ENCODE results near the gene RETREG3. TPM values are rescaled to one million over a fixed set of nuclear protein-coding genes. Genes with fewer than 3 reads are reported as not detected.
"Not testable (repeated sequence)": the region's sequence is repeated elsewhere in the genome, so short reads cannot be mapped to it uniquely, and the experiment has no call there.

RETREG3 gene
- total RNA-seq, 1 experiment from 2014 or later: 26.1 TPM

DNA sequence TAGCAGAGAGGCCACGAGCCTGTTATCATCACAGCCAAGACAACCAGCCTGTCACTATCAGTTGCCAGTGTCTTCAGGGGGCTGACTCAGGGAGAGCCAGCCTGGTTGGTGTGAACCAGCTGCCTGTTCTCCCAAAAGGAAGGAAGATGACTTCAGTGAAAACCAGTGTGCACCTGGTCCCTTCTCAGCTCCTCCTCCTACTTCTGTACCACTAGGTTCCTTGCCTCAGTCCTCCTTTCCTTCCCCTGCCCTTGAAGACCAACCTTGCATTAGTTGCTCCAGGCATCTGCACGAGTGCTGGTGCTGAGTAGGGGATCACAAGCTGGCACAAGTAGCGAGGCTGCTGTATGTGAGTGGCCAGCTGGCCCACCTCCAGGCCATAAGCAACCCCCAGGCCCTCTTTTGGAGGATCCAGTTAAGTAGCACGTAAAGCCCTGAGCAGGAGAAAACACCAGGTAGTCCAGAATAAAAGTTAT, 8.8 kb upstream of the RETREG3 start:
- no peak for DNase-seq (ENCODE audit: low spot score)
- in situ Hi-C loops (cut with HindIII; ENCODE audit: low sequenced_read_pairs): no loop called here

- in situ Hi-C loops (cut with HindIII; ENCODE audit: low sequenced_read_pairs): no loop called here
Measured at GRCh38 chr17:42613699-42614295, 4.6 kb upstream of the RETREG3 start.

GRCh38 chr17:42612013-42612412, 2.8 kb upstream of the RETREG3 start:
- DNase-seq (ENCODE audit: low spot score): no peak
- in situ Hi-C loops (cut with HindIII; ENCODE audit: low sequenced_read_pairs): no loop called here

More at GRCh38 chr17:42613699-42614295, 4.6 kb upstream of the RETREG3 start:
- DNase-seq (ENCODE audit: low spot score): no peak

- in situ Hi-C loops (cut with HindIII; ENCODE audit: low sequenced_read_pairs): loop anchor here (5.0 kb wide), 1 partner anchor 57 kb away; no protein-coding TSS in a partner anchor
- DNase-seq (ENCODE audit: low spot score): not testable (repeated sequence)
Measured at GRCh38 chr17:42609814-42610801, 934 bp upstream of the RETREG3 start.

- in situ Hi-C loops (cut with HindIII; ENCODE audit: low sequenced_read_pairs): loop anchor here (5.0 kb wide), 1 partner anchor 59 kb away; no protein-coding TSS in a partner anchor
- no peak for DNase-seq (ENCODE audit: low spot score)
Measured at GRCh38 chr17:42608305-42609181, 631 bp downstream of the RETREG3 start.

DNA sequence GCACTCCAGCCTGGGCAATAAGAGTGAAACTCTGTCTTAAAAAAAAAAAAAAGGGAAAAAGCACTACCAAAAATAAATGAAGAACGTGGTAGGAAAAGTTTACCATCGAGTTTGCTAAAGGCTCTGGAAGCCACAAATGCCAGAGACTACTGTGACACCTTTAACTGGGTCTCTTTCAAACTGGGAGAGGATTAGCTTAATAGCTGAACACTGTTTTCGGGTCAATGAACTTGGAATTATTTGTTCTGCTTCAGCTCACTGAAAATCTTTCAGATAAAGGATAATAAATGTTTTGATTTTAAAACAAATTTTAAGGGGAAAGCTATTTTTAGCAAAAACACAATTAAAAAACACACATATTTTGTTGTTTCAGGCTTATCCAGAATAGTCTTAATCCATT, 1.4 kb downstream of the RETREG3 start:
- in situ Hi-C loops (cut with HindIII; ENCODE audit: low sequenced_read_pairs): loop anchor here (5.0 kb wide), 1 partner anchor 60 kb away; no protein-coding TSS in a partner anchor

DNA sequence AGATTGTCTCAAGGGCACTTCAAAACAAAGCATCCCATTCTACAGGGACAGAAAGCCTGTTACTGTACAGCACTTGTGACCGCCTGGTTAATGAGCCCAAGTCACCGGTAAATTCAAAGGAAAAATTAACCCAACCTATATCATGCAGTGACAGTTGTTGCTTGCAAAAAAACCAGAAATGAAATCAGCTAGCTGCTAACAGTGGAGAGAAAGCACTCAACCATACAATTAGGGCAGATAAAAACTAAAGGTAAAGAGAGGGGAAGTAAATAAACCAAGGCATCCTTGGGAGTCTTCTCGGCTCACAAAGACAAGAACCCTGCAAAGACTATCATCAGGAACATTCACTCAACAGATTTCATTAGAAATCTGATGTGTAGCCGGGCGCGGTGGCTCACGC, 5.9 kb downstream of the RETREG3 start:
- in situ Hi-C loops (cut with HindIII; ENCODE audit: low sequenced_read_pairs): no loop called here
- DNase-seq (ENCODE audit: low spot score): no peak

More for the DNA sequence above, 1.4 kb downstream of the RETREG3 start:
- DNase-seq (ENCODE audit: low spot score): no peak

- in situ Hi-C loops (cut with HindIII; ENCODE audit: low sequenced_read_pairs): no loop called here
- peak; percentile 18 for DNase-seq (ENCODE audit: low spot score)
Measured at GRCh38 chr17:42598905-42599304, 10.3 kb downstream of the RETREG3 start.

GRCh38 chr17:42596386-42596785, 12.8 kb downstream of the RETREG3 start:
- DNase-seq (ENCODE audit: low spot score): no peak
- in situ Hi-C loops (cut with HindIII; ENCODE audit: low sequenced_read_pairs): no loop called here

DNA sequence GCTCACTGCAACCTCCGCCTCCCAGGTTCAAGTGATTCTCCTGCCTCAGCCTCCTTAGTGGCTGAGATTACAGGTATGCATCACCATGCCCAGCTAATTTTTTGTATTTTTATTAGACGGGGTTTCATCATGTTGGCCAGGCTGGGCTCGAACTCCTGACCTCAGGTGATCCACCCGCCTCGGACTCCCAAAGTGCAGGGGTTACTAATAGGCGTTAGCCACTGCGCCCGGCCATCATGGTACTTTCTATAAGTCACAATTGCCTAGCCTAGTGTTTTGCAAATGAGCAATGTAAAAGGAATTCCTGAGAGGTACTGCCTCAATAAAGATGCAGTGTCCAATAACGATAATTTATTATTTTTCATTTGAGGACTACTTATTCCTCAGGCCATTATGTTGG, 17.8 kb downstream of the RETREG3 start:
- in situ Hi-C loops (cut with HindIII; ENCODE audit: low sequenced_read_pairs): no loop called here
- DNase-seq (ENCODE audit: low spot score): no peak

GRCh38 chr17:42590886-42591285, 18.3 kb downstream of the RETREG3 start:
- in situ Hi-C loops (cut with HindIII; ENCODE audit: low sequenced_read_pairs): no loop called here
- no peak for DNase-seq (ENCODE audit: low spot score)

- in situ Hi-C loops (cut with HindIII; ENCODE audit: low sequenced_read_pairs): no loop called here
- DNase-seq (ENCODE audit: low spot score): no peak
Measured at GRCh38 chr17:42586514-42587230, 22.5 kb downstream of the RETREG3 start.

DNA sequence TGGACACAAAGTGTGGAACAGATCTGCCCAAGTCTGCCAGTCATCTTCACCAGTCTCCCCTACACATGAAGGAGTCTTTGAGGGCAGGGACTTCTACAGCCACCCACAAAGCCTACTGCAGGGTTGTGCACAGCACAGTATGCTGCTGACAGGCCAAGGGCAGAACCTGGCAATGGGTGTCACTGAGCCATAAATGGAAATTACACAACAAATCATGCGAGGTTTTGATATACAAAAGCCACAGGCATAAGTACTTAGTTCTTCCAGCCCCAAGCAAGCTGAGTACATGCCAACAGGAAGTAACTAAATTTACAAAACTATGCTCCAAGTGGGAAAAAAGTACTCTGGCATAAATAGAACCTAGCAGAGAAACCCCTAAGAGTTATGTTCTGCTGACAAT, 23.8 kb downstream of the RETREG3 start:
- no peak for DNase-seq (ENCODE audit: low spot score)
- in situ Hi-C loops (cut with HindIII; ENCODE audit: low sequenced_read_pairs): no loop called here

- in situ Hi-C loops (cut with HindIII; ENCODE audit: low sequenced_read_pairs): no loop called here
- no peak for DNase-seq (ENCODE audit: low spot score)
Measured at GRCh38 chr17:42584880-42585279, 24.3 kb downstream of the RETREG3 start.

DNA sequence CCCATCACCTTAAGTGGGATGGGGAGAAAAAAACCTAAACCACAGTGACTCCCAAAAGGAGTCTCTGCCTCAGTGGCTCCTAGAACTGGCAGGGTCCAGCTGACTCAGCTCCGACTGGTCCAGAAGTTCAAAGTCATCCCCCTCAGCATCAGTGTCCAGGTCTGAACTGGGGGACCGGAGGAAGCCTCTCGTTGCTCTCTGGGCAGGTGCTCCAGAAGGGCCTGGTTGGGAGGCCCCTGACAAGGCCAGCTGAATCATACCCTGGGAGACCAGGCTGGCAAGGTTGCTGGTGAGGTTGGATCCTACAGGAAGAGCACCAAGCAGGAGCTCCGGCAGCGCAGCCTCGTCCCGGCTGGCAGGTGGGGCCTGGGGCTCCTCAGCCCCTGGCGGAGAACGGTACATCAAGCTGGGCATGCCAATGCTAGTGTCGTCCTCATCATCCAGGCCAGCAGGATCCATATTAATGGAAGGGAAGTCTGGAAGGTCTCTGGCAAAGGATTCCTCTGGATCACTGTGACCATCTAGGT, 27.4 kb downstream of the RETREG3 start:
- no peak for DNase-seq (ENCODE audit: low spot score)
- in situ Hi-C loops (cut with HindIII; ENCODE audit: low sequenced_read_pairs): no loop called here

GRCh38 chr17:42579794-42580551, 29.2 kb downstream of the RETREG3 start:
- in situ Hi-C loops (cut with HindIII; ENCODE audit: low sequenced_read_pairs): no loop called here
- no peak for DNase-seq (ENCODE audit: low spot score)

DNA sequence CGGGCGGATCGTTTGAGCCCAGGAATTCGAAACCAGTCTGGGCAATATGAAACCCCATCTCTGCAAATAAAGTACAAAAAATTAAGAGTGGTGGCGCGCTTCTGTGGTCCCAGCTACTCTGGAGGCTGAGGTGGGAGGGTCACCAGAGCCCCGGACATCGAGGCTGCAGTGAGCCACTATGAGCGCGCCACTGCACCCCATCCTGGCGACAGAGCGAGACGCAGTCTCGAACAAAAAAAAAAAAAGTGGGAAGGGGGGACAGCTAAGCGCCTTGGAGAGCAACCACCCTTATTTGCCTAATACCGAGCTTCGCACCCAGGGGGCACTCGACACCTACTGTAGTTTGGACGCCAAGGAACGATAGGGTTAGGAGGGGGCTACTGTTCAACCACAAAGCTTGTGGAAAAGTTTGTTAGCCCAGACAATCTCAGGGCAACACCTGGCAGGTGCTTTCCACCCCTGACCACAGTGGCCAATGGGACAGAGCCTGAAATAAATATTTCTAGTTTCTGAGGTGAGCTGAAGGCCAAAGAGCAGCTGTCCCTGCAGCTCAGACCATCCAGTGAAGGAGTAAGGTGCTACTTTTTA, 30.8 kb downstream of the RETREG3 start:
- peak; percentile 64 for DNase-seq (ENCODE audit: low spot score)
- in situ Hi-C loops (cut with HindIII; ENCODE audit: low sequenced_read_pairs): no loop called here
